ENCODE results near the gene PAQR4. TPM values are rescaled to one million over a fixed set of nuclear protein-coding genes. Genes with fewer than 3 reads are reported as not detected.

The PAQR4 gene
- 5.9 TPM for total RNA-seq
- 3.5 TPM for polyA plus RNA-seq (ENCODE audit: insufficient read depth, low read depth, low replicate concordance)
- long read RNA-seq, donor 1, transcript PAQR4-202 (3 exons, 2,793 nt), result major isoform, 5 of 5 reads
- long read RNA-seq, donor 1, partial matches to known transcripts, result 0 of 5 reads
- long read RNA-seq, donor 1, other reads (novel, unspliced or antisense), result 0 of 5 reads
- long read RNA-seq, donor 2, partial matches to known transcripts, result 0 of 3 reads
- long read RNA-seq, donor 2, other reads (novel, unspliced or antisense), result 0 of 3 reads
- long read RNA-seq, donor 3, partial matches to known transcripts, result 9 of 12 reads
- long read RNA-seq, donor 3, other reads (novel, unspliced or antisense), result 0 of 12 reads
- long read RNA-seq, donor 4, partial matches to known transcripts, result 0 of 2 reads
- long read RNA-seq, donor 4, other reads (novel, unspliced or antisense), result 0 of 2 reads
- long read RNA-seq, donor 5, result 0 reads
- long read RNA-seq, donor 6, partial matches to known transcripts, result 0 of 4 reads
- long read RNA-seq, donor 6, other reads (novel, unspliced or antisense), result 0 of 4 reads
- long read RNA-seq, donor 7, partial matches to known transcripts, result 0 of 12 reads
- long read RNA-seq, donor 7, other reads (novel, unspliced or antisense), result 7 of 12 reads
- long read RNA-seq, donor 8, partial matches to known transcripts, result 0 of 4 reads
- long read RNA-seq, donor 8, other reads (novel, unspliced or antisense), result 0 of 4 reads
- long read RNA-seq, donor 9, result 0 reads
- long read RNA-seq, donor 10, partial matches to known transcripts, result 0 of 3 reads
- long read RNA-seq, donor 10, other reads (novel, unspliced or antisense), result 0 of 3 reads

- H3K36me3 ChIP-seq (ENCODE audit: control insufficient read depth in 2 of 3, insufficient read depth in 3 of 3, low read length in 3 of 3), result no peaks in the 10 kb centered on the region
- peaks cover 15% of the 10 kb centered on the region for H3K27me3 ChIP-seq (ENCODE audit: control insufficient read depth, insufficient read depth, low read length)
- peak within 1 kb of the TSS in 1 of 2 donors; percentile 43 for H3K27ac ChIP-seq (ENCODE audit: low read depth in 2 of 2, low read length in 2 of 2)
- intact Hi-C loops (cut with DNase I), result no loop called here
- H3K9me3 ChIP-seq (ENCODE audit: control insufficient read depth in 2 of 3, insufficient read depth in 1 of 3, low read length in 3 of 3), result no peaks in the 10 kb centered on the region
- no peak within 1 kb of the TSS for H3K9ac ChIP-seq (ENCODE audit: low read length in 3 of 3)
- peak within 1 kb of the TSS; percentile 26 to 68 (median 60) for H3K4me3 ChIP-seq (ENCODE audit: low read length in 3 of 3)
- peaks cover 0 to 15% (median 0%) of the 10 kb centered on the region in 3 donors for H3K4me1 ChIP-seq (ENCODE audit: control insufficient read depth in 2 of 3, insufficient read depth in 2 of 3, low read depth in 1 of 3, low read length in 3 of 3)
- no peak for TF ChIP-seq CTCF (IDR thresholded peaks at IDR 0.05; ENCODE audit: borderline replicate concordance, extremely low read depth, insufficient read depth)
- DNase-seq (peak; percentile 87 to 95 (median 94)), FAIRE-seq (no peak)
Measured at GRCh38 chr16:2968738-2969544, at the start of gene PAQR4. TSS of gene PAQR4 (plus strand) at chr16:2969348. CDS start at chr16:2969675, 327 bp downstream.

DNA sequence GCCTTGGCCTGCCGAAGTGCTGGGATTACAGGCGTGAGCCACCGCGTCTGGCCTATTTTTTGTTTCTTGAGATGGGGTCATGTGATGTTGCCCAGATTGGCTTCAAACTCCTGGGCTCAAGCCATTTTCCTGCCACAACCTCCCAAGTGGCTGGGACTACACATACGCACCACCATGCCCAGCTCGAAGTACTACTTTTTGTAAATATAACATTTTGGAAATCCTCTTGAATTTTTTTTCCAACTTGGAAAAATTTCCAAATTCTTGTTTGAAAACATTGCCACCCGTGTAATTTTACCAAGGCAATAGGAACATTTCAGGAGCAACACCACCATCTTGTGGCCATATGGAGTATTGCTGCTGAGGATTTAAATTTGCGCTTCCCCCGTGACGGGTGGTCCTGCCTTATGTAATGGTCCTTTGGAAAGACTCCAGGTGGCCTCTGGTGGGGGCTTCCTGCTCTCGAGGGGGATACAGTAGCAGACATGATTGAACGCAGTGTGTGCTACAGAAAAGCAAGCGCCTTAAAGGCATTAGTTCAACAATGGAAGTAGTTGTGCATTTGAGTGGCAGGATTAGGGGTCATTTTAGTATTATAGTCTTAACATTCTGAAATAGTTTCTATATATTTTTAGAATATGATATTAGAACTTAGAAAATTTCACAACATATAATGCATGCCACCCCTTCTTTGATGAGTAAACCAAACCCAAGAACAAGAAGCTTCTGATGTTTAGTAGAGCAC, 49.5 kb upstream of the PAQR4 start:
- peak in 4 of 5 donors; percentile 75 to 89 (median 80) for DNase-seq
- no peak overlapping the region for H3K9ac ChIP-seq (ENCODE audit: low read length in 3 of 3)
- no peaks in the 10 kb centered on the region for H3K9me3 ChIP-seq (ENCODE audit: control insufficient read depth in 2 of 3, insufficient read depth in 1 of 3, low read length in 3 of 3)
- FAIRE-seq, result peak; percentile 61
- H3K36me3 ChIP-seq (ENCODE audit: control insufficient read depth in 2 of 3, insufficient read depth in 3 of 3, low read length in 3 of 3), result peaks cover 0 to 19% (median 4%) of the 10 kb centered on the region in 3 donors
- intact Hi-C loops (cut with DNase I), result no loop called here
- no peaks in the 10 kb centered on the region for H3K27me3 ChIP-seq (ENCODE audit: control insufficient read depth, insufficient read depth, low read length)
- peak; percentile 89 for TF ChIP-seq CTCF (IDR thresholded peaks at IDR 0.05; ENCODE audit: borderline replicate concordance, extremely low read depth, insufficient read depth)
- no peak overlapping the region for H3K27ac ChIP-seq (ENCODE audit: low read depth in 2 of 2, low read length in 2 of 2)
- peaks cover 0 to 2% (median 0%) of the 10 kb centered on the region in 3 donors for H3K4me1 ChIP-seq (ENCODE audit: control insufficient read depth in 2 of 3, insufficient read depth in 2 of 3, low read depth in 1 of 3, low read length in 3 of 3)
- no peak overlapping the region for H3K4me3 ChIP-seq (ENCODE audit: low read length in 3 of 3)

- no peak for FAIRE-seq
- H3K9ac ChIP-seq (ENCODE audit: low read length in 3 of 3), result no peak overlapping the region
- intact Hi-C loops (cut with DNase I), result no loop called here
- H3K27me3 ChIP-seq (ENCODE audit: control insufficient read depth, insufficient read depth, low read length), result no peaks in the 10 kb centered on the region
- peaks cover 0 to 10% (median 6%) of the 10 kb centered on the region in 3 donors for H3K36me3 ChIP-seq (ENCODE audit: control insufficient read depth in 2 of 3, insufficient read depth in 3 of 3, low read length in 3 of 3)
- H3K4me3 ChIP-seq (ENCODE audit: low read length in 3 of 3), result no peak overlapping the region
- H3K4me1 ChIP-seq (ENCODE audit: control insufficient read depth in 2 of 3, insufficient read depth in 2 of 3, low read depth in 1 of 3, low read length in 3 of 3), result peaks cover 0 to 4% (median 0%) of the 10 kb centered on the region in 3 donors
- H3K27ac ChIP-seq (ENCODE audit: low read depth in 2 of 2, low read length in 2 of 2), result no peak overlapping the region
- no peak for DNase-seq
- H3K9me3 ChIP-seq (ENCODE audit: control insufficient read depth in 2 of 3, insufficient read depth in 1 of 3, low read length in 3 of 3), result no peaks in the 10 kb centered on the region
- no peak for TF ChIP-seq CTCF (IDR thresholded peaks at IDR 0.05; ENCODE audit: borderline replicate concordance, extremely low read depth, insufficient read depth)
Measured at GRCh38 chr16:2923481-2923880, 45.7 kb upstream of the PAQR4 start.
